OCI-LY3 (cell line): Measurements from ENCODE around the gene ANKIB1.

Experiments
- CTCF ChIP-seq: fragments of 200-600, 300-600 bp; sonication (generic); IDR thresholded peaks from 2 replicates; pipeline ENCODE4 v1.5.1; 2014; ENCODE audit warnings: antibody characterized with exemption, low read length, low read depth
- EZH2phosphoT487 ChIP-seq: fragments of 200-600 bp; shearing (Covaris generic); IDR thresholded peaks from 2 replicates; pipeline ENCODE4 v1.6.1; 2018; ENCODE audit warnings: antibody characterized with exemption, mixed run types, low read depth

- no peak for TF ChIP-seq CTCF
- TF ChIP-seq EZH2phosphoT487: no peak
Observed at GRCh38 chr7:92359801-92360200, 114.0 kb downstream of the ANKIB1 start.
